ENCODE data around the gene GSTA3.

DNA sequence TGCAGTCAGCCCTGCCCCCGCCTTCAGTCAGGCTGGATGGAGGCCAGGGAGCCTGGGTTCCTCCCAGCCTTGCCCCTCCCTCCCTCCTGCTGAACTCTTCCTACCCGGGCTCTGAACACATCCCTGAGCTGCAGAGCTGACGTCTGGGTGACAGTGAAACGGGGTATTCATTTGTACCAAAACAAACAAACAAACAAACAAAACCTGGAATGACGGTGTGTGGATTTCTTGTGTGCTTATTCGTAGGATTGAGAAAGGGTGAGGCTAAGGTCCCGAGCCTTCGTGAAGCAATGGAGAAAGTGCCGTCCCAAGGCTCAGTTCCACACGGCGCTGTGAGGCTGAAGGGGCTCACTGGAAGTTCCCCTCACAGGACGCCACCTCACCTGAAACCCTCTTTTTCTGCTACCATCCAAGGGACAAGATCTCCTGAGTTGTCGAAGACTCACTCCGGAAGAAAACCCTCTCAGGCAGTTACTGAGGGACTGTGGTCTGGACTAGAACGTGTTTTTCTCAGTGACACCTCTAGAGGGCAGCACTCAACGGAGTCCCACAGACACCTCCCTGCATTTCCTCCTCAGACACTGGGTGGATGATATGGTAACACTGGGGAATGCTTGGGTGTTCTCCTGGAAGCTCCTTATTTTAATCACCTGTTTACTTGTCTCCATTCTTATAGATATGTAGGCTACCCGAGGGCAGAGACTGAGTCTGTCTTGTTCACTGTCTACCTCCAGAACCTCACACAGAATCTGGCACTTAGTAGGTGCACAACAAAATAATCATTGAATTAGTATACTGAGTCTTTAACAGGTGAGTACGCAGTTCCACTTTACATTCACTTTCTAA is 27.3 kb downstream of the GSTA3 start:
- TF ChIP-seq CTCF (conservative IDR thresholded peaks at IDR 0.05; ENCODE audit: low read depth, low read length) (peak; percentile 85), EZH2 (IDR thresholded peaks at IDR 0.05; ENCODE audit: low read length, unreplicated experiment) (no peak)

Measured in PC-3 (cell line).